Astrocyte (in vitro differentiated cells and primary cell): ENCODE measurements around the gene RAB29.

Experiments
- CTCF ChIP-seq: IDR thresholded peaks from 2 replicates; pipeline ENCODE4 v1.5.1; 2011; ENCODE audit warnings: low read depth, mild to moderate bottlenecking, inconsistent platforms, low read length, moderate library complexity; ENCODE audit not compliant: insufficient read depth
- EZH2 ChIP-seq: IDR thresholded peaks from 2 replicates; pipeline ENCODE4 v1.6.1; 2012; ENCODE audit warnings: mild to moderate bottlenecking, low read length, inconsistent platforms; ENCODE audit not compliant: insufficient read depth

- TF ChIP-seq CTCF = no peak
- TF ChIP-seq EZH2 = no peak
These were observed 11.3 kb upstream of the RAB29 start for GRCh38 chr1:205786601-205787000.
